Measurements from ENCODE around the gene LILRB5.

- no peak for TF ChIP-seq CTCF (IDR thresholded peaks at IDR 0.05 in 2 of 3, conservative IDR thresholded peaks at IDR 0.05 in 1 of 3; ENCODE audit: borderline replicate concordance in 1 of 3, insufficient read depth in 1 of 3, low read depth in 2 of 3, low read length in 2 of 3)
- TF ChIP-seq POLR2AphosphoS5 (IDR thresholded peaks at IDR 0.05; ENCODE audit: low read depth, low read length), result no peak; the same call in 1 of the 2 replicates
- TF ChIP-seq EZH2 (IDR thresholded peaks at IDR 0.05), result no peak
- TF ChIP-seq MAX (IDR thresholded peaks at IDR 0.05), result no peak
Measured at GRCh38 chr19:54209811-54210494, 47.1 kb downstream of the LILRB5 start.

All from HCT116 (cell line).